CD14-positive monocyte (primary cell): ENCODE results near the gene RNF130. TPM values are rescaled to one million over a fixed set of nuclear protein-coding genes. Genes with fewer than 3 reads are reported as not detected.

Experiments used
- DNase-seq, 3 donors: peaks; one replicate each; pipeline ENCODE4 v3.0.0-alpha.2; 2011 to 2022
- H2AFZ ChIP-seq: 2 replicates; pipeline ENCODE4 v1.6.0; 2012; ENCODE audit warnings: mild to moderate bottlenecking, low read depth, low read length, inconsistent platforms; ENCODE audit not compliant: insufficient read depth, poor library complexity, severe bottlenecking
- H3K27ac ChIP-seq, 2 donors: 1 replicate in 1 of 2; 2 replicates in 1 of 2; pipeline ENCODE4 v1.5.1; 2012 to 2013; ENCODE audit warnings: low read length in 2 of 2, control low read depth in 1 of 2, inconsistent platforms in 1 of 2, low read depth in 1 of 2, mild to moderate bottlenecking in 1 of 2
- H3K27me3 ChIP-seq, 2 donors: one replicate each; pipeline versions ENCODE4 v1.6.0 to v1.6.1; 2011 to 2013; ENCODE audit warnings: low read length in 2 of 2; ENCODE audit not compliant: control insufficient read depth in 2 of 2, insufficient read depth in 2 of 2
- H3K36me3 ChIP-seq, 2 donors: replicated peaks in 1 of 2; 1 replicate in 1 of 2; 2 replicates in 1 of 2; pipeline versions ENCODE4 v1.5.1 to v1.6.1; 2012 to 2013; ENCODE audit warnings: low read length in 2 of 2, control low read depth in 1 of 2, inconsistent platforms in 1 of 2, mild to moderate bottlenecking in 1 of 2; ENCODE audit not compliant: insufficient read depth in 2 of 2, control insufficient read depth in 1 of 2
- H3K4me1 ChIP-seq, 2 donors: 1 replicate in 1 of 2; 2 replicates in 1 of 2; pipeline versions ENCODE4 v1.5.1 to v1.6.1; 2012 to 2013; ENCODE audit warnings: low read length in 2 of 2, control low read depth in 1 of 2, inconsistent platforms in 1 of 2, mild to moderate bottlenecking in 1 of 2, moderate library complexity in 1 of 2; ENCODE audit not compliant: insufficient read depth in 2 of 2, control insufficient read depth in 1 of 2
- H3K4me2 ChIP-seq: replicated peaks from 2 replicates; pipeline ENCODE3; 2012; ENCODE audit warnings: low read length, moderate library complexity, mild to moderate bottlenecking; ENCODE audit not compliant: poor library complexity, severe bottlenecking; ENCODE audit errors: extremely low read depth
- H3K4me3 ChIP-seq, 3 experiments: fragments of 200-600 bp in 1 of 3; sonication (generic) in 1 of 3; replicated peaks in 1 of 3; 1 replicate in 2 of 3; 2 replicates in 1 of 3; pipeline ENCODE4 v1.5.1; 2011 to 2013; ENCODE audit warnings: low read length in 3 of 3, mild to moderate bottlenecking in 3 of 3, control low read depth in 2 of 3, low read depth in 2 of 3, inconsistent platforms in 1 of 3, moderate library complexity in 1 of 3
- H3K79me2 ChIP-seq: 2 replicates; pipeline ENCODE4 v1.6.0; 2012; ENCODE audit warnings: mild to moderate bottlenecking, control low read depth, inconsistent platforms, low read length, moderate library complexity; ENCODE audit not compliant: insufficient read depth
- H3K9ac ChIP-seq: 2 replicates; pipeline ENCODE4 v1.6.0; 2017; ENCODE audit warnings: low read length, mild to moderate bottlenecking; ENCODE audit not compliant: insufficient read depth, poor library complexity, severe bottlenecking
- H3K9me3 ChIP-seq, 2 donors: replicated peaks in 1 of 2; 1 replicate in 1 of 2; 2 replicates in 1 of 2; pipeline versions ENCODE4 v1.5.1 to v1.6.1; 2012 to 2013; ENCODE audit warnings: low read length in 2 of 2, control low read depth in 1 of 2; ENCODE audit not compliant: control insufficient read depth in 1 of 2, insufficient read depth in 1 of 2
- H4K20me1 ChIP-seq: 2 replicates; pipeline ENCODE4 v1.6.0; 2012; ENCODE audit warnings: mild to moderate bottlenecking, low read length, control low read depth, moderate library complexity; ENCODE audit not compliant: insufficient read depth
- H3K27ac Mint-ChIP-seq, 7 donors: one replicate each; pipeline ENCODE4 v1.8.0; 2020; ENCODE audit warnings: mild to moderate bottlenecking in 7 of 7, mixed read lengths in 7 of 7, moderate library complexity in 6 of 7, inconsistent platforms in 2 of 7
- H3K27me3 Mint-ChIP-seq, 3 donors: one replicate each; pipeline ENCODE4 v1.8.0; 2021 to 2022; ENCODE audit warnings: low read depth in 3 of 3, mild to moderate bottlenecking in 3 of 3, mixed read lengths in 3 of 3, moderate library complexity in 3 of 3, inconsistent platforms in 1 of 3
- H3K36me3 Mint-ChIP-seq, 2 donors: one replicate each; pipeline ENCODE4 v1.8.0; 2020; ENCODE audit warnings: mixed read lengths in 2 of 2, inconsistent platforms in 1 of 2, mild to moderate bottlenecking in 1 of 2
- H3K4me1 Mint-ChIP-seq: one replicate; pipeline ENCODE4 v1.8.0; 2020; ENCODE audit warnings: mild to moderate bottlenecking, mixed read lengths
- H3K4me3 Mint-ChIP-seq, 2 donors: one replicate each; pipeline ENCODE4 v1.8.0; 2020; ENCODE audit warnings: mild to moderate bottlenecking in 2 of 2, mixed read lengths in 2 of 2, moderate library complexity in 1 of 2
- H3K9me3 Mint-ChIP-seq, 7 donors: one replicate each; pipeline ENCODE4 v1.8.0; 2020 to 2022; ENCODE audit warnings: mixed read lengths in 7 of 7, mild to moderate bottlenecking in 6 of 7, moderate library complexity in 6 of 7, inconsistent platforms in 2 of 7
- CTCF ChIP-seq: fragments of 200-600 bp; IDR thresholded peaks from one replicate; pipeline ENCODE4 v1.8.0; 2022; ENCODE audit warnings: antibody characterized with exemption, mild to moderate bottlenecking
- WGBS: methylation state at CpG from one replicate; pipeline ENCODE4 v1.1.5; 2013; ENCODE audit warnings: missing lambda C conversion rate; ENCODE audit not compliant: insufficient coverage; 5-methylcytosine and 5-hydroxymethylcytosine counted together
- intact Hi-C, 2 donors: fragments of 100-400 bp; cut with micrococcal nuclease; formaldehyde crosslinking; loops; one replicate each; pipeline versions ENCODE4 v1.15.0 to v1.15.1; 2023
- polyA plus RNA-seq, 3 donors: library from polyadenylated mRNA; depleted of rRNA in 1 of 3; unstranded in 2 of 3; stranded (reverse) in 1 of 3; fragments of 300-500 nt in 2 of 3; fragments of >200 nt in 1 of 3; fragmentation: Illumina TruSeq in 2 of 3; gene quantifications; 1 replicate in 2 of 3; 2 replicates in 1 of 3; pipeline ENCODE4 v1.2.3, GENCODE V29; 2012 to 2021

The RNF130 gene
- polyA plus RNA-seq, 3 donors: 294 to 439 (median 376) TPM

GRCh38 chr5:180088561-180088960 lies 17.0 kb upstream of the RNF130 start:
- H4K20me1 ChIP-seq: no peaks in the 10 kb centered on the region
- intact Hi-C loops: no loop called here
- no peak overlapping the region for H3K27ac ChIP-seq
- peaks cover 23 to 28% of the 10 kb centered on the region in 2 donors for H3K4me1 ChIP-seq
- H2AFZ ChIP-seq: no peak overlapping the region
- H3K4me3 ChIP-seq: no peak overlapping the region
- no peak for TF ChIP-seq CTCF
- no peak overlapping the region for H3K27ac Mint-ChIP-seq
- peaks cover 0 to 2% of the 10 kb centered on the region in 2 donors for H3K36me3 Mint-ChIP-seq
- H3K9me3 Mint-ChIP-seq: no peaks in the 10 kb centered on the region
- H3K9me3 ChIP-seq: no peaks in the 10 kb centered on the region
- no peak for DNase-seq
- peaks cover 30% of the 10 kb centered on the region for H3K4me1 Mint-ChIP-seq
- H3K9ac ChIP-seq: no peak overlapping the region
- no peaks in the 10 kb centered on the region for H3K36me3 ChIP-seq
- peaks cover 0 to 3% of the 10 kb centered on the region in 2 donors for H3K27me3 ChIP-seq
- H3K4me2 ChIP-seq: no peak overlapping the region
- peaks cover 6 to 12% (median 11%) of the 10 kb centered on the region in 3 donors for H3K27me3 Mint-ChIP-seq
- no peak overlapping the region for H3K4me3 Mint-ChIP-seq
- H3K79me2 ChIP-seq: no peaks in the 10 kb centered on the region
- 100% methylated on average over 3 of the region's 8 CpGs for WGBS

- Histone ChIP-seq H3K4me2 (no peak overlapping the region), H3K4me1 (peaks cover 16 to 22% of the 10 kb centered on the region in 2 donors), H3K27me3 (peaks cover 0 to 3% of the 10 kb centered on the region in 2 donors), H4K20me1 (no peaks in the 10 kb centered on the region), H3K79me2 (no peaks in the 10 kb centered on the region), H3K9ac (no peak overlapping the region), H3K36me3 (no peaks in the 10 kb centered on the region), H3K4me3 (no peak overlapping the region), H2AFZ (no peak overlapping the region), H3K27ac (no peak overlapping the region), H3K9me3 (no peaks in the 10 kb centered on the region)
- Mint-ChIP-seq H3K4me1 (peaks cover 27% of the 10 kb centered on the region), H3K27ac (no peak overlapping the region), H3K36me3 (peaks cover 0 to 2% of the 10 kb centered on the region in 2 donors), H3K27me3 (peaks cover 6 to 12% (median 11%) of the 10 kb centered on the region in 3 donors), H3K4me3 (no peak overlapping the region), H3K9me3 (peaks cover 0 to 1% (median 0%) of the 10 kb centered on the region in 7 donors)
- intact Hi-C loops: no loop called here
- DNase-seq: no peak
- 81% methylated on average over 8 of the region's 11 CpGs for WGBS
- no peak for TF ChIP-seq CTCF
Observed at GRCh38 chr5:180086816-180087399, 15.3 kb upstream of the RNF130 start.
